Measurements from ENCODE around the gene PHF11.

DNA sequence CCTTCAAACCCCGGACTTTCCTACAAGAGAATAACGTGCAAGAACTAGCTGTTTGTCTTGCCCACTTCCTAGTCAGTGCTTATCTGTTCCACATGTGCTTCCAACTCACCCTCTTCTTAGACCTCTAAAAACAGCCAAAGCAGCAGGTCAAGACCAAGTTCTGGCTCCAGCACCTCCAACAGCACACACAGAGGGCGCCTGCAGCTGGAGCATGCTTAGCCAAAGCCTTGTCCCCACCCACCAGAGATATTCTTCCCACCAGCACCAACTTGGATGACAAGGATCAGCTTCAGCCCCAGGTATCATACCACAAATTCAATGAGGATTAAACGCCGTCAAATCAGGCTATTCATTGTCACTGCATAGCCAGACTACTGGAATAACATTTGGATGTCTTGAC, 71.7 kb downstream of the PHF11 start:
- TF ChIP-seq, protein P1, sequence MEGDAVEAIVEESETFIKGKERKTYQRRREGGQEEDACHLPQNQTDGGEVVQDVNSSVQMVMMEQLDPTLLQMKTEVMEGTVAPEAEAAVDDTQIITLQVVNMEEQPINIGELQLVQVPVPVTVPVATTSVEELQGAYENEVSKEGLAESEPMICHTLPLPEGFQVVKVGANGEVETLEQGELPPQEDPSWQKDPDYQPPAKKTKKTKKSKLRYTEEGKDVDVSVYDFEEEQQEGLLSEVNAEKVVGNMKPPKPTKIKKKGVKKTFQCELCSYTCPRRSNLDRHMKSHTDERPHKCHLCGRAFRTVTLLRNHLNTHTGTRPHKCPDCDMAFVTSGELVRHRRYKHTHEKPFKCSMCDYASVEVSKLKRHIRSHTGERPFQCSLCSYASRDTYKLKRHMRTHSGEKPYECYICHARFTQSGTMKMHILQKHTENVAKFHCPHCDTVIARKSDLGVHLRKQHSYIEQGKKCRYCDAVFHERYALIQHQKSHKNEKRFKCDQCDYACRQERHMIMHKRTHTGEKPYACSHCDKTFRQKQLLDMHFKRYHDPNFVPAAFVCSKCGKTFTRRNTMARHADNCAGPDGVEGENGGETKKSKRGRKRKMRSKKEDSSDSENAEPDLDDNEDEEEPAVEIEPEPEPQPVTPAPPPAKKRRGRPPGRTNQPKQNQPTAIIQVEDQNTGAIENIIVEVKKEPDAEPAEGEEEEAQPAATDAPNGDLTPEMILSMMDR (optimal IDR thresholded peaks at IDR 0.05 in 1 of 3, IDR thresholded peaks at IDR 0.05 in 1 of 3, conservative IDR thresholded peaks at IDR 0.05 in 1 of 3; ENCODE audit: extremely low read depth in 1 of 3, insufficient read depth in 2 of 3, low read length in 3 of 3) = no peak
- no peak for TF ChIP-seq EZH2 (IDR thresholded peaks at IDR 0.05; ENCODE audit: low read length)
